Stimulated activated CD8-positive, alpha-beta memory T cell treated with anti-CD3 and anti-CD28 coated beads, Interleukin-4, amount 100 ng/mL, for 4 hours (primary cell): ENCODE data around the gene CHMP1A.
"Not testable (repeated sequence)": the region's sequence is repeated elsewhere in the genome, so short reads cannot be mapped to it uniquely, and the experiment has no call there.

ENCODE experiments used
- DNase-seq, 2 donors: peaks; one replicate each; pipeline ENCODE4 v3.0.0-alpha.2; 2020; ENCODE audit warnings: low read depth in 2 of 2, low spot score in 1 of 2

CHMP1A gene

GRCh38 chr16:89661215-89661614 lies 3.7 kb upstream of the CHMP1A start:
- no peak for DNase-seq

- no peak for DNase-seq
Observed at GRCh38 chr16:89660146-89660545, 2.6 kb upstream of the CHMP1A start.

- no peak for DNase-seq
Observed at GRCh38 chr16:89658221-89658879, 842 bp upstream of the CHMP1A start.

GRCh38 chr16:89656435-89657121 lies 930 bp downstream of the CHMP1A start:
- no peak for DNase-seq

GRCh38 chr16:89655062-89655643 lies 2.4 kb downstream of the CHMP1A start:
- no peak for DNase-seq

GRCh38 chr16:89653656-89654295 lies 3.7 kb downstream of the CHMP1A start:
- DNase-seq, result no peak

GRCh38 chr16:89651584-89651983 lies 5.9 kb downstream of the CHMP1A start:
- DNase-seq, result no peak

- no peak for DNase-seq
Observed at GRCh38 chr16:89646906-89647305, 10.6 kb downstream of the CHMP1A start.

GRCh38 chr16:89646270-89646669 lies 11.2 kb downstream of the CHMP1A start:
- DNase-seq, result no peak

- DNase-seq, result no peak
Observed at GRCh38 chr16:89645122-89645521, 12.4 kb downstream of the CHMP1A start.

GRCh38 chr16:89643769-89644300 lies 13.7 kb downstream of the CHMP1A start:
- DNase-seq, result no peak

GRCh38 chr16:89642574-89642973 lies 14.9 kb downstream of the CHMP1A start:
- DNase-seq, result no peak

- no peak for DNase-seq
Observed at GRCh38 chr16:89641458-89642119, 15.9 kb downstream of the CHMP1A start.

GRCh38 chr16:89639385-89639784 lies 18.1 kb downstream of the CHMP1A start:
- no peak for DNase-seq

GRCh38 chr16:89638455-89638854 lies 19.1 kb downstream of the CHMP1A start:
- no peak for DNase-seq

- DNase-seq, result no peak
Observed at GRCh38 chr16:89637379-89637778, 20.1 kb downstream of the CHMP1A start.

- no peak for DNase-seq
Observed at GRCh38 chr16:89636663-89637062, 20.8 kb downstream of the CHMP1A start.

GRCh38 chr16:89634463-89635385 lies 22.8 kb downstream of the CHMP1A start:
- not testable (repeated sequence) for DNase-seq

GRCh38 chr16:89633064-89633631 lies 24.4 kb downstream of the CHMP1A start:
- no peak for DNase-seq
